Measurements from ENCODE around the gene USP25.

- TF ChIP-seq CTCF (IDR thresholded peaks at IDR 0.05), result no peak
- no peak for TF ChIP-seq POLR2A (IDR thresholded peaks at IDR 0.05)
Observed at GRCh38 chr21:15763359-15763758, 33.6 kb downstream of the USP25 start.

Measured in breast epithelium (tissue), 3 donors.